ENCODE measurements around the gene PDGFA. TPM values are rescaled to one million over a fixed set of nuclear protein-coding genes. Genes with fewer than 3 reads are reported as not detected.

Gene PDGFA
- total RNA-seq, 1 experiment from 2014 or later = 35.8 TPM

DNA sequence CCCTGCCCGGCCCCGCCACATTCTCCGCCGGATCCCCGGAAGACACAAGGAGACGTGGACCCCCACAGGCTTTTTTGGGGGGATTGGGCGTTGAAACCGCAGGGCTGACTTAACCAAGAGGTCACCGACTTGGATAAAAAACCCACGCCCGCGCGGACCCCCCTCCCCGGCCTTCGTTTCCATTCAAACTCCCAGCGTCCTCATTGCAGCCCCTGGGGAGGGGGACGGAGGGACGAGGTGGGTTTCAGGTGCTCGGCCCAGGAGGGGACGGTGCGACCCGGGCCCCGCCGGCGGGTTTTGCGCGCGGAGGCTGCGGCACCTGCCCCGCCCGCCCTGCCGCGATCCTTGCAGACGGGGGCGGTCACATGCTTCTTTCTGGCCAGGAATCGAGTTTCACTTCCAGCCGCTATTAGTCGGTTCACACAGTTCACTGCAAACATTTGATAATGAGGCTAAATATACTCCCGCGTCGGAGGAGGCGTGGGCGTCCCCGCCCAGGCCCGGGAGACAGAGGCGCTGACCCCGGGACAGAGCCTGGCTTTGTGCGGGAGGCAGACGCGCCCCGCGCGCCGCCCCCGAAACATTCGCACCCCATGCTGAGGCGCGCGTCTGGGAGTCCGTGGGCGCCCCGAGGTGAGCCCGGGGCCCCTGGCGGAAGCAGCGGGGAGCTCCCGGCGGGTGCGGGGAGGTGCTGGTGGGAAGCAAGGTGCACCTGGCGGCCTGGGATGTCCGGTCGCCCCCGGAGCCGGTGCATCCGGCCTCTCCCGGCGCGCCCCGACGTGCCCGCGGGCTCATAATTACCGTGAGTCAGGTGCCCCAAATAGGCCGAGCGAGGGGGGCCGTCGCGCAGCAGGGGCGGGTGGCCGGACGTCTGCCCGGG is 2.7 kb upstream of the PDGFA start:
- H2BK15ac ChIP-seq (ENCODE audit: low read depth, low read length) = no peak overlapping the region
- no peak overlapping the region for H2BK120ac ChIP-seq (ENCODE audit: low read depth, low read length, poor library complexity, severe bottlenecking)
- Mint-ChIP-seq H3K27me3 (ENCODE audit: low read depth) (peaks cover 77% of the 10 kb centered on the region), H3K36me3 (ENCODE audit: insufficient read depth in 1 of 3, low read depth in 3 of 3) (no peaks in the 10 kb centered on the region; a peak in 1 of 7 replicates), H3K27ac (no peak overlapping the region), H3K9me3 (no peaks in the 10 kb centered on the region; a peak in 1 of 5 replicates), H3K4me1 (peaks cover 4 to 15% of the 10 kb centered on the region in 2 experiments; a peak in 3 of 4 replicates), H3K4me3 (peak overlapping the region; percentile 25 to 78; a peak in 3 of 5 replicates)
- TF ChIP-seq, protein P1, sequence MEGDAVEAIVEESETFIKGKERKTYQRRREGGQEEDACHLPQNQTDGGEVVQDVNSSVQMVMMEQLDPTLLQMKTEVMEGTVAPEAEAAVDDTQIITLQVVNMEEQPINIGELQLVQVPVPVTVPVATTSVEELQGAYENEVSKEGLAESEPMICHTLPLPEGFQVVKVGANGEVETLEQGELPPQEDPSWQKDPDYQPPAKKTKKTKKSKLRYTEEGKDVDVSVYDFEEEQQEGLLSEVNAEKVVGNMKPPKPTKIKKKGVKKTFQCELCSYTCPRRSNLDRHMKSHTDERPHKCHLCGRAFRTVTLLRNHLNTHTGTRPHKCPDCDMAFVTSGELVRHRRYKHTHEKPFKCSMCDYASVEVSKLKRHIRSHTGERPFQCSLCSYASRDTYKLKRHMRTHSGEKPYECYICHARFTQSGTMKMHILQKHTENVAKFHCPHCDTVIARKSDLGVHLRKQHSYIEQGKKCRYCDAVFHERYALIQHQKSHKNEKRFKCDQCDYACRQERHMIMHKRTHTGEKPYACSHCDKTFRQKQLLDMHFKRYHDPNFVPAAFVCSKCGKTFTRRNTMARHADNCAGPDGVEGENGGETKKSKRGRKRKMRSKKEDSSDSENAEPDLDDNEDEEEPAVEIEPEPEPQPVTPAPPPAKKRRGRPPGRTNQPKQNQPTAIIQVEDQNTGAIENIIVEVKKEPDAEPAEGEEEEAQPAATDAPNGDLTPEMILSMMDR (conservative IDR thresholded peaks at IDR 0.05) = no peak
- peaks cover 2% of the 10 kb centered on the region; the same call in 1 of the 2 replicates for H3K4me1 ChIP-seq (ENCODE audit: insufficient read depth, low read length)
- no peak overlapping the region for H2BK5ac ChIP-seq (ENCODE audit: insufficient read length, low read length)
- H2BK12ac ChIP-seq (ENCODE audit: insufficient read length, low read depth, low read length) = no peak overlapping the region
- peaks cover 34% of the 10 kb centered on the region for H3K23me2 ChIP-seq (ENCODE audit: insufficient read length, low read depth, low read length, poor library complexity, severe bottlenecking)
- no peaks in the 10 kb centered on the region for H4K20me1 ChIP-seq (ENCODE audit: control insufficient read depth, insufficient read depth, insufficient read length)
- no peaks in the 10 kb centered on the region for H3K79me1 ChIP-seq (ENCODE audit: insufficient read depth, low read depth, low read length, poor library complexity, severe bottlenecking)
- H4K8ac ChIP-seq (replicated peaks; ENCODE audit: insufficient read length, low read depth, low read length) = no peak overlapping the region
- no peak overlapping the region for H3K27ac ChIP-seq (ENCODE audit: insufficient read length, low read depth, low read length)
- H3K18ac ChIP-seq (ENCODE audit: insufficient read length, low read depth, low read length) = peak overlapping the region; percentile 30
- H3K9ac ChIP-seq (ENCODE audit: extremely low read depth, insufficient read length, low read length) = no peak overlapping the region
- no peak overlapping the region for H3K56ac ChIP-seq (ENCODE audit: insufficient read length, low read depth, low read length)
- no peak overlapping the region for H3K4ac ChIP-seq (ENCODE audit: low read depth, low read length)
- H2AFZ ChIP-seq (ENCODE audit: low read length) = no peak overlapping the region
- H2AK5ac ChIP-seq (ENCODE audit: insufficient read length, low read length) = no peak overlapping the region
- H4K5ac ChIP-seq (ENCODE audit: insufficient read length, low read depth, low read length) = no peak overlapping the region
- H3K14ac ChIP-seq (ENCODE audit: insufficient read depth, low read length) = no peak overlapping the region; the same call in 1 of the 2 replicates
- WGBS (ENCODE audit: extremely low coverage, insufficient read length, low lambda C conversion rate) = no CpG with 5 or more reads among the region's 91 CpGs
- DNase-seq = no peak
- peak overlapping the region; percentile 87 for H3K4me2 ChIP-seq (ENCODE audit: insufficient read depth, insufficient read length, low read length)
- peaks cover 30% of the 10 kb centered on the region; the same call in 1 of the 2 replicates for H3K27me3 ChIP-seq (ENCODE audit: insufficient read depth, low read length)
- no peak overlapping the region for H3K23ac ChIP-seq (ENCODE audit: insufficient read length, low read depth, low read length)
- no peak overlapping the region for H3T11ph ChIP-seq (ENCODE audit: low read length)
- no peaks in the 10 kb centered on the region for H3K9me3 ChIP-seq (ENCODE audit: control insufficient read depth, low read depth, low read length)
- H3K79me2 ChIP-seq (ENCODE audit: insufficient read depth, low read length) = peaks cover 2% of the 10 kb centered on the region; the same call in 1 of the 2 replicates
- H4K91ac ChIP-seq (ENCODE audit: insufficient read length, low read depth, low read length) = no peak overlapping the region
- H2BK20ac ChIP-seq (ENCODE audit: low read depth, low read length, poor library complexity, severe bottlenecking) = no peak overlapping the region

Data from H9 (cell line).